ENCODE measurements around the gene SOX8.

DNA sequence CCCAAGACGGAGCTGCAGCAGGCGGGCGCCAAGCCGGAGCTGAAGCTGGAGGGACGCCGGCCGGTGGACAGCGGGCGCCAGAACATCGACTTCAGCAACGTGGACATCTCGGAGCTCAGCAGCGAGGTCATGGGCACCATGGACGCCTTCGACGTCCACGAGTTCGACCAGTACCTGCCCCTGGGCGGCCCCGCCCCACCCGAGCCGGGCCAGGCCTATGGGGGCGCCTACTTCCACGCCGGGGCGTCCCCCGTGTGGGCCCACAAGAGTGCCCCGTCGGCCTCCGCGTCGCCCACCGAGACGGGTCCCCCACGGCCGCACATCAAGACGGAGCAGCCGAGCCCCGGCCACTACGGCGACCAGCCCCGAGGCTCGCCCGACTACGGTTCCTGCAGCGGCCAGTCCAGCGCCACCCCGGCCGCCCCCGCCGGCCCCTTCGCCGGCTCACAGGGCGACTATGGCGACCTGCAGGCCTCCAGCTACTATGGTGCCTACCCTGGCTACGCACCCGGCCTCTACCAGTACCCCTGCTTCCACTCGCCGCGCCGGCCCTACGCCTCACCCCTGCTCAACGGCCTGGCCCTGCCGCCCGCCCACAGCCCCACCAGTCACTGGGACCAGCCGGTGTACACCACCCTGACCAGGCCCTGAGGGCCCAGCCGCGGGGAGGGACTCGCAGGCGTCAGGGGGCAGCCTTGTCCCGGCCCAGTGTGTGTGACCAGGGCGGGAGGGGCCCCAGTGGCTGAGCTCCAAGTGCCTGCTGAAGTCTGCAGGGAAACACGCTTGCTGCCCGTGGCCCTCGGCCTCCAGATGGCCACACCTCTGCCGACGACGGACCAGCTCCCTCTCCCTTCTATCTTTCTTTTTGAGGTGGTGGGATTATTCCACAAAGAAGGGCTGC lies 3.4 kb downstream of the SOX8 start:
- TF ChIP-seq, protein P1, sequence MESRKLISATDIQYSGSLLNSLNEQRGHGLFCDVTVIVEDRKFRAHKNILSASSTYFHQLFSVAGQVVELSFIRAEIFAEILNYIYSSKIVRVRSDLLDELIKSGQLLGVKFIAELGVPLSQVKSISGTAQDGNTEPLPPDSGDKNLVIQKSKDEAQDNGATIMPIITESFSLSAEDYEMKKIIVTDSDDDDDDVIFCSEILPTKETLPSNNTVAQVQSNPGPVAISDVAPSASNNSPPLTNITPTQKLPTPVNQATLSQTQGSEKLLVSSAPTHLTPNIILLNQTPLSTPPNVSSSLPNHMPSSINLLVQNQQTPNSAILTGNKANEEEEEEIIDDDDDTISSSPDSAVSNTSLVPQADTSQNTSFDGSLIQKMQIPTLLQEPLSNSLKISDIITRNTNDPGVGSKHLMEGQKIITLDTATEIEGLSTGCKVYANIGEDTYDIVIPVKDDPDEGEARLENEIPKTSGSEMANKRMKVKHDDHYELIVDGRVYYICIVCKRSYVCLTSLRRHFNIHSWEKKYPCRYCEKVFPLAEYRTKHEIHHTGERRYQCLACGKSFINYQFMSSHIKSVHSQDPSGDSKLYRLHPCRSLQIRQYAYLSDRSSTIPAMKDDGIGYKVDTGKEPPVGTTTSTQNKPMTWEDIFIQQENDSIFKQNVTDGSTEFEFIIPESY (IDR thresholded peaks at IDR 0.05; ENCODE audit: extremely low read depth, insufficient replicate concordance, low read length) = no peak
- TF ChIP-seq, protein P2, sequence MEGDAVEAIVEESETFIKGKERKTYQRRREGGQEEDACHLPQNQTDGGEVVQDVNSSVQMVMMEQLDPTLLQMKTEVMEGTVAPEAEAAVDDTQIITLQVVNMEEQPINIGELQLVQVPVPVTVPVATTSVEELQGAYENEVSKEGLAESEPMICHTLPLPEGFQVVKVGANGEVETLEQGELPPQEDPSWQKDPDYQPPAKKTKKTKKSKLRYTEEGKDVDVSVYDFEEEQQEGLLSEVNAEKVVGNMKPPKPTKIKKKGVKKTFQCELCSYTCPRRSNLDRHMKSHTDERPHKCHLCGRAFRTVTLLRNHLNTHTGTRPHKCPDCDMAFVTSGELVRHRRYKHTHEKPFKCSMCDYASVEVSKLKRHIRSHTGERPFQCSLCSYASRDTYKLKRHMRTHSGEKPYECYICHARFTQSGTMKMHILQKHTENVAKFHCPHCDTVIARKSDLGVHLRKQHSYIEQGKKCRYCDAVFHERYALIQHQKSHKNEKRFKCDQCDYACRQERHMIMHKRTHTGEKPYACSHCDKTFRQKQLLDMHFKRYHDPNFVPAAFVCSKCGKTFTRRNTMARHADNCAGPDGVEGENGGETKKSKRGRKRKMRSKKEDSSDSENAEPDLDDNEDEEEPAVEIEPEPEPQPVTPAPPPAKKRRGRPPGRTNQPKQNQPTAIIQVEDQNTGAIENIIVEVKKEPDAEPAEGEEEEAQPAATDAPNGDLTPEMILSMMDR (IDR thresholded peaks at IDR 0.05 in 2 of 3, conservative IDR thresholded peaks at IDR 0.05 in 1 of 3; ENCODE audit: borderline replicate concordance in 1 of 3, insufficient read depth in 1 of 3, low read depth in 2 of 3, low read length in 2 of 3) = no peak
- no peak for TF ChIP-seq POLR2A (IDR thresholded peaks at IDR 0.05; ENCODE audit: borderline replicate concordance, extremely low read depth, insufficient read depth, insufficient read length)
- no peak for TF ChIP-seq EZH2 (IDR thresholded peaks at IDR 0.05)
- TF ChIP-seq, protein P3, sequence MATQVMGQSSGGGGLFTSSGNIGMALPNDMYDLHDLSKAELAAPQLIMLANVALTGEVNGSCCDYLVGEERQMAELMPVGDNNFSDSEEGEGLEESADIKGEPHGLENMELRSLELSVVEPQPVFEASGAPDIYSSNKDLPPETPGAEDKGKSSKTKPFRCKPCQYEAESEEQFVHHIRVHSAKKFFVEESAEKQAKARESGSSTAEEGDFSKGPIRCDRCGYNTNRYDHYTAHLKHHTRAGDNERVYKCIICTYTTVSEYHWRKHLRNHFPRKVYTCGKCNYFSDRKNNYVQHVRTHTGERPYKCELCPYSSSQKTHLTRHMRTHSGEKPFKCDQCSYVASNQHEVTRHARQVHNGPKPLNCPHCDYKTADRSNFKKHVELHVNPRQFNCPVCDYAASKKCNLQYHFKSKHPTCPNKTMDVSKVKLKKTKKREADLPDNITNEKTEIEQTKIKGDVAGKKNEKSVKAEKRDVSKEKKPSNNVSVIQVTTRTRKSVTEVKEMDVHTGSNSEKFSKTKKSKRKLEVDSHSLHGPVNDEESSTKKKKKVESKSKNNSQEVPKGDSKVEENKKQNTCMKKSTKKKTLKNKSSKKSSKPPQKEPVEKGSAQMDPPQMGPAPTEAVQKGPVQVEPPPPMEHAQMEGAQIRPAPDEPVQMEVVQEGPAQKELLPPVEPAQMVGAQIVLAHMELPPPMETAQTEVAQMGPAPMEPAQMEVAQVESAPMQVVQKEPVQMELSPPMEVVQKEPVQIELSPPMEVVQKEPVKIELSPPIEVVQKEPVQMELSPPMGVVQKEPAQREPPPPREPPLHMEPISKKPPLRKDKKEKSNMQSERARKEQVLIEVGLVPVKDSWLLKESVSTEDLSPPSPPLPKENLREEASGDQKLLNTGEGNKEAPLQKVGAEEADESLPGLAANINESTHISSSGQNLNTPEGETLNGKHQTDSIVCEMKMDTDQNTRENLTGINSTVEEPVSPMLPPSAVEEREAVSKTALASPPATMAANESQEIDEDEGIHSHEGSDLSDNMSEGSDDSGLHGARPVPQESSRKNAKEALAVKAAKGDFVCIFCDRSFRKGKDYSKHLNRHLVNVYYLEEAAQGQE (IDR thresholded peaks at IDR 0.05; ENCODE audit: low read depth) = no peak
- TF ChIP-seq YY1 (IDR thresholded peaks at IDR 0.05; ENCODE audit: extremely low read depth, insufficient replicate concordance, low read depth, low read length) = no peak
- no peak for TF ChIP-seq EGR1 (IDR thresholded peaks at IDR 0.05; ENCODE audit: low read depth)
- TF ChIP-seq ZNF274 (IDR thresholded peaks at IDR 0.05; ENCODE audit: low read depth, low read length) = no peak
- no peak for TF ChIP-seq JUND (IDR thresholded peaks at IDR 0.05)
- no peak for TF ChIP-seq SIN3A (IDR thresholded peaks at IDR 0.05; ENCODE audit: low read depth)
- TF ChIP-seq FOSL1 (IDR thresholded peaks at IDR 0.05; ENCODE audit: low read depth) = no peak
- TF ChIP-seq EZH2phosphoT487 (IDR thresholded peaks at IDR 0.05; ENCODE audit: borderline replicate concordance) = no peak
- TF ChIP-seq CEBPB (IDR thresholded peaks at IDR 0.05; ENCODE audit: low read depth) = no peak
